ENCODE measurements around the gene PSMA6.

- TF ChIP-seq CTCF (IDR thresholded peaks at IDR 0.05) (no peak), POLR2A (IDR thresholded peaks at IDR 0.05) (no peak)
These were observed 7.5 kb downstream of the PSMA6 start for GRCh38 chr14:35299708-35300107.
